H1 (cell line): ENCODE data around the gene TTC28. TPM values are rescaled to one million over a fixed set of nuclear protein-coding genes. Genes with fewer than 3 reads are reported as not detected.

Experiments used
- CTCF ChIA-PET: fragments of 300-600 bp; sonication (Branson Sonifier 250); formaldehyde crosslinking; loops from one replicate; lab custom pipeline; 2021; ENCODE audit not compliant: partially characterized antibody; lab: Charles Lee
- POLR2A ChIA-PET: fragments of 300-600 bp; sonication (Branson Sonifier 250); formaldehyde crosslinking; loops from one replicate; lab custom pipeline; 2021; ENCODE audit warnings: inconsistent platforms; ENCODE audit not compliant: partially characterized antibody; lab: Charles Lee
- DNase-seq, 2 experiments: peaks; one replicate each; pipeline versions ENCODE4 v3.0.0 to v3.0.0-alpha.2; 2010 to 2022; ENCODE audit warnings: low spot score in 2 of 2, low read depth in 1 of 2, mixed read lengths in 1 of 2
- FAIRE-seq: peaks from 2 replicates; lab custom pipeline; 2011; peaks lifted over from hg19 to GRCh38; lab: Jason Lieb, UNC
- H2AFZ ChIP-seq: 2 replicates; pipeline ENCODE4 v1.8.1; 2012; ENCODE audit warnings: low read length, inconsistent platforms
- H2AK5ac ChIP-seq: 2 replicates; pipeline ENCODE4 v1.6.1; 2013; ENCODE audit warnings: low read depth, low read length
- H2BK120ac ChIP-seq: replicated peaks from 2 replicates; pipeline ENCODE3; 2013; ENCODE audit warnings: low read depth, low read length, inconsistent platforms
- H2BK12ac ChIP-seq: 2 replicates; pipeline ENCODE4 v1.6.1; 2013; ENCODE audit warnings: low read depth, low read length
- H2BK15ac ChIP-seq: 2 replicates; pipeline ENCODE4 v1.6.1; 2013; ENCODE audit warnings: low read length
- H2BK20ac ChIP-seq: 2 replicates; pipeline ENCODE4 v1.6.1; 2013; ENCODE audit warnings: low read length
- H2BK5ac ChIP-seq: 2 replicates; pipeline ENCODE4 v1.6.1; 2013; ENCODE audit warnings: low read depth, low read length
- H3K14ac ChIP-seq: 2 replicates; pipeline ENCODE4 v1.6.1; 2013; ENCODE audit warnings: inconsistent platforms; ENCODE audit not compliant: insufficient read length
- H3K18ac ChIP-seq: 2 replicates; pipeline ENCODE4 v1.6.1; 2013; ENCODE audit warnings: low read length; ENCODE audit errors: extremely low read depth
- H3K23ac ChIP-seq: 2 replicates; pipeline ENCODE4 v1.6.1; 2013; ENCODE audit warnings: inconsistent platforms; ENCODE audit not compliant: insufficient read length
- H3K23me2 ChIP-seq: 2 replicates; pipeline ENCODE4 v1.6.1; 2013; ENCODE audit warnings: low read depth, low read length
- H3K27ac ChIP-seq: 2 replicates; pipeline ENCODE4 v1.6.1; 2011; ENCODE audit warnings: low read depth, low read length, inconsistent platforms
- H3K27me3 ChIP-seq, 4 experiments: replicated peaks in 1 of 4; 1 replicate in 1 of 4; 2 replicates in 3 of 4; pipeline versions ENCODE4 v1.6.1 to v1.8.1; 2011 to 2013; ENCODE audit warnings: low read length in 3 of 4, mild to moderate bottlenecking in 3 of 4, inconsistent platforms in 2 of 4, mixed read lengths in 2 of 4, moderate library complexity in 1 of 4; ENCODE audit not compliant: control insufficient read depth in 3 of 4, insufficient read depth in 3 of 4; ENCODE audit errors: extremely low read depth in 1 of 4
- H3K36me3 ChIP-seq, 4 experiments: 2 replicates each; pipeline versions ENCODE4 v1.6.1 to v1.8.1; 2011 to 2013; ENCODE audit warnings: mild to moderate bottlenecking in 4 of 4, low read length in 3 of 4, moderate library complexity in 2 of 4, control low read depth in 1 of 4, inconsistent platforms in 1 of 4; ENCODE audit not compliant: insufficient read depth in 4 of 4, control insufficient read depth in 2 of 4
- H3K4ac ChIP-seq: replicated peaks from 2 replicates; pipeline ENCODE3; 2013; ENCODE audit warnings: low read length, low read depth, mixed read lengths, inconsistent platforms; ENCODE audit not compliant: insufficient read length
- H3K4me1 ChIP-seq, 4 experiments: replicated peaks in 1 of 4; 1 replicate in 1 of 4; 2 replicates in 3 of 4; pipeline versions ENCODE4 v1.6.1 to v1.8.1; 2011 to 2013; ENCODE audit warnings: low read length in 3 of 4, inconsistent platforms in 2 of 4, mixed read lengths in 1 of 4; ENCODE audit not compliant: insufficient read depth in 4 of 4, control insufficient read depth in 3 of 4
- H3K4me2 ChIP-seq, 2 experiments: 2 replicates each; pipeline versions ENCODE4 v1.6.1 to v1.8.1; 2011 to 2013; ENCODE audit warnings: low read depth in 2 of 2, low read length in 2 of 2, control low read depth in 1 of 2, inconsistent platforms in 1 of 2, mild to moderate bottlenecking in 1 of 2; ENCODE audit not compliant: insufficient read depth in 1 of 2
- H3K4me3 ChIP-seq, 4 experiments: fragments of 200-600, 300-600 bp in 1 of 4; sonication (generic), shearing (Covaris generic), sonication (Bioruptor Twin) in 1 of 4; 2 replicates each; pipeline versions ENCODE4 v1.5.1 to v1.8.1; 2011 to 2016; ENCODE audit warnings: low read length in 4 of 4, low read depth in 3 of 4, control low read depth in 2 of 4, inconsistent platforms in 2 of 4, mild to moderate bottlenecking in 2 of 4, mixed read lengths in 1 of 4, moderate library complexity in 1 of 4; ENCODE audit not compliant: insufficient read depth in 2 of 4; ENCODE audit errors: extremely low read depth in 1 of 4
- H3K56ac ChIP-seq: replicated peaks from 2 replicates; pipeline ENCODE3; 2013; ENCODE audit warnings: low read depth, mild to moderate bottlenecking, mixed read lengths, low read length, inconsistent platforms; ENCODE audit not compliant: insufficient read length
- H3K79me1 ChIP-seq: 2 replicates; pipeline ENCODE4 v1.6.1; 2013; ENCODE audit warnings: low read depth, low read length, control low read depth
- H3K79me2 ChIP-seq, 2 experiments: 2 replicates each; pipeline versions ENCODE4 v1.6.1 to v1.8.1; 2012 to 2013; ENCODE audit warnings: low read length in 2 of 2, mild to moderate bottlenecking in 2 of 2, inconsistent platforms in 1 of 2; ENCODE audit not compliant: insufficient read depth in 2 of 2, control insufficient read depth in 1 of 2
- H3K9ac ChIP-seq, 4 experiments: replicated peaks in 1 of 4; 1 replicate in 1 of 4; 2 replicates in 3 of 4; pipeline versions ENCODE4 v1.6.1 to v1.8.1; 2011 to 2013; ENCODE audit warnings: low read depth in 3 of 4, low read length in 3 of 4, control low read depth in 2 of 4, mild to moderate bottlenecking in 2 of 4, moderate library complexity in 2 of 4, inconsistent platforms in 1 of 4; ENCODE audit errors: extremely low read depth in 1 of 4
- H3K9me3 ChIP-seq, 2 experiments: 2 replicates each; pipeline versions ENCODE4 v1.6.1 to v1.8.1; 2012 to 2013; ENCODE audit warnings: mild to moderate bottlenecking in 2 of 2, moderate library complexity in 2 of 2, control low read depth in 1 of 2, inconsistent platforms in 1 of 2, low read depth in 1 of 2, low read length in 1 of 2, mixed read lengths in 1 of 2; ENCODE audit not compliant: insufficient read depth in 2 of 2
- H4K20me1 ChIP-seq, 2 experiments: replicated peaks in 1 of 2; 2 replicates each; pipeline versions ENCODE3 to v1.8.1; 2011 to 2013; ENCODE audit warnings: inconsistent platforms in 2 of 2, low read length in 2 of 2, mild to moderate bottlenecking in 1 of 2; ENCODE audit not compliant: insufficient read depth in 2 of 2, control insufficient read depth in 1 of 2
- H4K5ac ChIP-seq: 2 replicates; pipeline ENCODE4 v1.6.1; 2013; ENCODE audit warnings: low read length, low read depth, mixed read lengths, inconsistent platforms; ENCODE audit not compliant: insufficient read length
- H4K8ac ChIP-seq: 2 replicates; pipeline ENCODE4 v1.8.0; 2013; ENCODE audit warnings: mild to moderate bottlenecking, moderate library complexity, low read length, inconsistent platforms; ENCODE audit not compliant: insufficient read depth; ENCODE audit errors: extremely low read depth
- H4K91ac ChIP-seq: replicated peaks from 2 replicates; pipeline ENCODE3; 2013; ENCODE audit warnings: low read length, mixed read lengths, inconsistent platforms; ENCODE audit not compliant: insufficient read length
- ASH2L ChIP-seq: fragments of 200-600, 300-600 bp; sonication (generic); IDR thresholded peaks from one replicate; pipeline ENCODE4 v1.7.1; 2017; ENCODE audit warnings: low read length
- CBX5 ChIP-seq: fragments of 300-800, 300-1000 bp; sonication (generic); IDR thresholded peaks from 2 replicates; pipeline ENCODE4 v1.7.1; 2016; ENCODE audit warnings: antibody characterized with exemption, low read length, low read depth
- CBX8 ChIP-seq: fragments of 300-800, 300-1000 bp; sonication (generic); IDR thresholded peaks from 2 replicates; pipeline ENCODE4 v1.7.1; 2016; ENCODE audit warnings: low read depth, low read length, borderline replicate concordance
- CTBP2 ChIP-seq: IDR thresholded peaks from 2 replicates; pipeline ENCODE4 v1.7.0; 2011; ENCODE audit warnings: borderline replicate concordance, mild to moderate bottlenecking, moderate library complexity, mixed read lengths, low read length; ENCODE audit not compliant: insufficient read depth, insufficient read length
- GABPA ChIP-seq: IDR thresholded peaks from 2 replicates; pipeline ENCODE4 v1.6.1; 2011; ENCODE audit warnings: mild to moderate bottlenecking, low read length, moderate library complexity, borderline replicate concordance; ENCODE audit not compliant: insufficient read depth
- HDAC2 ChIP-seq, 2 experiments: fragments of 300-600 bp in 1 of 2; sonication (generic) in 1 of 2; IDR thresholded peaks; 2 replicates each; pipeline ENCODE4 v1.6.1; 2011 to 2012; ENCODE audit warnings: low read depth in 2 of 2, low read length in 2 of 2, mild to moderate bottlenecking in 2 of 2, moderate library complexity in 2 of 2, borderline replicate concordance in 1 of 2, inconsistent platforms in 1 of 2
- JUND ChIP-seq: IDR thresholded peaks from 2 replicates; pipeline ENCODE4 v1.6.1; 2011; ENCODE audit warnings: mild to moderate bottlenecking, improper control_type of control experiment, low read length
- KDM1A ChIP-seq: fragments of 200-600, 300-600 bp; sonication (generic); IDR thresholded peaks from 2 replicates; pipeline ENCODE4 v1.7.1; 2016; ENCODE audit warnings: mild to moderate bottlenecking, low read length, borderline replicate concordance
- KDM4A ChIP-seq: IDR thresholded peaks from one replicate; pipeline ENCODE4 v1.7.1; 2012; ENCODE audit warnings: low read depth, mild to moderate bottlenecking, moderate library complexity, low read length, inconsistent platforms; ENCODE audit not compliant: severe bottlenecking
- MAFK ChIP-seq: IDR thresholded peaks from 2 replicates; pipeline ENCODE4 v1.6.1; 2012; ENCODE audit warnings: low read depth, mild to moderate bottlenecking, improper control_type of control experiment, low read length
- PHF8 ChIP-seq: fragments of 200-600 bp; sonication (generic); conservative IDR thresholded peaks from 2 replicates; pipeline ENCODE4 v1.7.1; 2012; ENCODE audit warnings: low read depth, mild to moderate bottlenecking, inconsistent platforms, low read length, moderate library complexity
- POLR2AphosphoS5 ChIP-seq: IDR thresholded peaks from 2 replicates; pipeline ENCODE4 v1.6.1; 2011; ENCODE audit warnings: low read depth, low read length
- RBBP5 ChIP-seq: IDR thresholded peaks from 2 replicates; pipeline ENCODE4 v1.7.1; 2012; ENCODE audit warnings: low read depth, mild to moderate bottlenecking, inconsistent platforms, low read length, moderate library complexity, borderline replicate concordance
- SIRT6 ChIP-seq: IDR thresholded peaks from one replicate; pipeline ENCODE4 v1.7.1; 2012; ENCODE audit warnings: low read length, inconsistent platforms
- SUZ12 ChIP-seq: fragments of 200-600 bp; sonication (generic); IDR thresholded peaks from 2 replicates; pipeline ENCODE4 v1.6.1; 2012; ENCODE audit warnings: mild to moderate bottlenecking, inconsistent platforms, low read length, moderate library complexity, mixed read lengths
- WGBS, 2 experiments: shearing (Covaris generic) in 1 of 2; methylation state at CpG; one replicate each; pipeline versions ENCODE4 v1.1.6 to v1.1.7; 2013 to 2015; ENCODE audit warnings: low lambda C conversion rate in 2 of 2, mixed read lengths in 2 of 2, inconsistent platforms in 1 of 2, low coverage in 1 of 2, missing lambda C conversion rate in 1 of 2; ENCODE audit not compliant: insufficient replicate concordance in 2 of 2, insufficient coverage in 1 of 2, insufficient read length in 1 of 2; ENCODE audit errors: extremely low coverage in 1 of 2, missing lambda C conversion rate in 1 of 2; 5-methylcytosine and 5-hydroxymethylcytosine counted together
- polyA plus RNA-seq, 7 experiments: library from polyadenylated mRNA; depleted of rRNA in 3 of 7; stranded (reverse) in 5 of 7; unstranded in 2 of 7; fragments of >200 nt in 5 of 7; fragments of 200-250 nt in 2 of 7; gene quantifications; 1 replicate in 5 of 7; 2 replicates in 1 of 7; 4 replicates in 1 of 7; pipeline versions ENCODE4 v1.2.1 to v1.2.3, GENCODE V29; 2011 to 2013; ENCODE audit warnings: missing spikeins in 2 of 7, mixed read lengths in 2 of 7
- total RNA-seq: library from RNA; stranded (reverse); fragmentation: NEBNext Ultra II Directional; extraction: Animal tissue kit (Norgen Biotek cat#: 25700); gene quantifications from 2 replicates; pipeline ENCODE4 v1.2.1, GENCODE V29; 2021

TTC28 gene
- total and polyA plus RNA-seq, 2 of the 8 experiments (the other 6 are each of a cell fraction or from before 2014, with no cell fraction given) = 2.6 to 12.6 TPM

GRCh38 chr22:28297504-28297903, 382.1 kb downstream of the TTC28 start:
- Histone ChIP-seq H2BK20ac (no peak overlapping the region), H2BK120ac (no peak overlapping the region), H3K23me2 (no peaks in the 10 kb centered on the region), H3K56ac (no peak overlapping the region), H3K14ac (no peak overlapping the region), H4K91ac (no peak overlapping the region), H4K8ac (no peak overlapping the region), H2AFZ (no peak overlapping the region), H4K20me1 (peaks cover 0 to 1% of the 10 kb centered on the region in 2 experiments), H3K4ac (no peak overlapping the region), H2BK12ac (no peak overlapping the region), H2AK5ac (no peak overlapping the region), H3K4me1 (no peaks in the 10 kb centered on the region), H3K23ac (no peak overlapping the region), H2BK5ac (no peak overlapping the region), H2BK15ac (no peak overlapping the region), H3K4me2 (no peak overlapping the region), H3K36me3 (no peaks in the 10 kb centered on the region), H3K79me1 (no peaks in the 10 kb centered on the region), H3K79me2 (no peaks in the 10 kb centered on the region), H3K27me3 (no peaks in the 10 kb centered on the region), H3K9me3 (no peaks in the 10 kb centered on the region), H4K5ac (no peak overlapping the region), H3K4me3 (no peak overlapping the region), H3K9ac (no peak overlapping the region), H3K18ac (no peak overlapping the region), H3K27ac (no peak overlapping the region)
- WGBS, 2 experiments = 84% methylated on average over 4 of the region's 4 CpGs; no CpG with 5 or more reads in 1 of the 2 experiments
- CTCF ChIA-PET = no interaction called here
- DNase-seq = no peak
- no peak for FAIRE-seq
- POLR2A ChIA-PET = no interaction called here
- TF ChIP-seq MAFK = no peak
- TF ChIP-seq ASH2L = no peak
- no peak for TF ChIP-seq RBBP5
- TF ChIP-seq GABPA = no peak
- no peak for TF ChIP-seq CBX8
- TF ChIP-seq CBX5 = no peak
- TF ChIP-seq SIRT6 = no peak
- no peak for TF ChIP-seq PHF8
- TF ChIP-seq HDAC2 (IDR thresholded peaks at IDR 0.05; ENCODE audit: borderline replicate concordance in 1 of 2, low read depth in 2 of 2, low read length in 2 of 2) = no peak
- TF ChIP-seq POLR2AphosphoS5 = no peak
- no peak for TF ChIP-seq KDM4A
- no peak for TF ChIP-seq KDM1A
- no peak for TF ChIP-seq CTBP2
- no peak for TF ChIP-seq JUND
- TF ChIP-seq SUZ12 = no peak
